Mesendoderm (in vitro differentiated cells): Measurements from ENCODE around the gene UBAC2.

ENCODE experiments used
- DNase-seq: peaks from one replicate; pipeline ENCODE4 v3.0.0; 2013
- H2AK5ac ChIP-seq: 2 replicates; pipeline ENCODE4 v1.6.1; 2013; ENCODE audit warnings: low read length, inconsistent platforms
- H2BK120ac ChIP-seq: 2 replicates; pipeline ENCODE4 v1.6.1; 2013; ENCODE audit warnings: low read depth, mild to moderate bottlenecking, low read length, moderate library complexity, mixed read lengths
- H2BK15ac ChIP-seq: replicated peaks from 2 replicates; pipeline ENCODE4 v1.6.1; 2013; ENCODE audit warnings: low read depth, mild to moderate bottlenecking, moderate library complexity
- H2BK5ac ChIP-seq: 2 replicates; pipeline ENCODE4 v1.6.1; 2013; ENCODE audit warnings: low read length, inconsistent platforms
- H3K18ac ChIP-seq: 2 replicates; pipeline ENCODE4 v1.6.1; 2013; ENCODE audit warnings: mild to moderate bottlenecking, low read length, mixed read lengths
- H3K23ac ChIP-seq: one replicate; pipeline ENCODE4 v1.6.1; 2013; ENCODE audit warnings: low read length
- H3K27ac ChIP-seq: 2 replicates; pipeline ENCODE4 v1.5.1; 2013; ENCODE audit warnings: low read depth, mild to moderate bottlenecking, inconsistent platforms, low read length, moderate library complexity
- H3K27me3 ChIP-seq: 2 replicates; pipeline ENCODE4 v1.6.1; 2013; ENCODE audit warnings: low read length, control low read depth, mild to moderate bottlenecking, inconsistent platforms; ENCODE audit not compliant: insufficient read depth, poor library complexity
- H3K36me3 ChIP-seq: 2 replicates; pipeline ENCODE4 v1.6.1; 2013; ENCODE audit warnings: low read length, inconsistent platforms; ENCODE audit not compliant: control insufficient read depth, insufficient read depth
- H3K4ac ChIP-seq: one replicate; pipeline ENCODE4 v1.6.1; 2013; ENCODE audit warnings: low read depth, mild to moderate bottlenecking, low read length, moderate library complexity
- H3K4me1 ChIP-seq: 2 replicates; pipeline ENCODE4 v1.6.1; 2013; ENCODE audit warnings: low read depth, low read length, inconsistent platforms; ENCODE audit not compliant: control insufficient read depth
- H3K4me2 ChIP-seq: 2 replicates; pipeline ENCODE4 v1.6.1; 2013; ENCODE audit warnings: low read length
- H3K4me3 ChIP-seq: 2 replicates; pipeline ENCODE4 v1.5.1; 2013; ENCODE audit warnings: mild to moderate bottlenecking, low read length
- H3K56ac ChIP-seq: one replicate; pipeline ENCODE4 v1.6.1; 2013; ENCODE audit warnings: low read length
- H3K79me1 ChIP-seq: 2 replicates; pipeline ENCODE4 v1.6.1; 2013; ENCODE audit warnings: low read length, inconsistent platforms
- H3K79me2 ChIP-seq: 2 replicates; pipeline ENCODE4 v1.6.1; 2013; ENCODE audit warnings: mild to moderate bottlenecking, low read length; ENCODE audit not compliant: control insufficient read depth, insufficient read depth
- H3K9ac ChIP-seq: 2 replicates; pipeline ENCODE4 v1.6.1; 2013; ENCODE audit warnings: low read length, inconsistent platforms
- H4K5ac ChIP-seq: one replicate; pipeline ENCODE4 v1.6.1; 2013; ENCODE audit warnings: low read length
- H4K8ac ChIP-seq: one replicate; pipeline ENCODE4 v1.6.1; 2013; ENCODE audit warnings: low read depth, mild to moderate bottlenecking, control low read depth, low read length, moderate library complexity
- WGBS: extraction: QIAGEN DNeasy Blood & Tissue Kit; methylation state at CpG from one replicate; pipeline ENCODE4 v1.1.7; 2013; ENCODE audit warnings: low lambda C conversion rate, missing lambda C conversion rate; ENCODE audit not compliant: insufficient coverage; ENCODE audit errors: extremely low coverage; 5-methylcytosine and 5-hydroxymethylcytosine counted together

The UBAC2 gene

DNA sequence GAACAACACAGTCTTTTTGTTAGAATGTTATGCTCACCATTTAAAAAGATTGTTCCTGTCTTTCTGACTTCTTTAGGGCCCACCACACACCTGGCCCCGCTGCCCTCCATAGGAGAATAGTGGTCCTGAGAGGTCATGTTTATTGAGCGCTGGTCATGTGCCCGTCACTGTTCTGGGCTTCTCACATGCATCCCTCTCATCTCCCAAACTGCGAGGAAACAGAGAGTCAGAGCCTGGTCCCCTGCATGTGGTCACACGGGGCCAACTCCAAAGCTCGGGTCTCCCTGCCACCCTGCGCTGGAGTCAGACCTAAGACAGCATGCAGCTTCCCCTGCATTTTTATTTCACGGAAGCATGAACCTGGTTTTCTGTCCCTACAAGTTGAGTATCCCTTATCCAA, 177.0 kb downstream of the UBAC2 start:
- Histone ChIP-seq H4K8ac (no peak overlapping the region), H3K4me2 (no peak overlapping the region), H2BK120ac (no peak overlapping the region), H3K79me2 (no peaks in the 10 kb centered on the region), H3K9ac (no peak overlapping the region), H2AK5ac (no peak overlapping the region), H3K79me1 (peaks cover 1% of the 10 kb centered on the region), H3K23ac (no peak overlapping the region), H2BK5ac (no peak overlapping the region), H3K4ac (no peak overlapping the region), H3K4me1 (no peaks in the 10 kb centered on the region), H3K56ac (no peak overlapping the region), H4K5ac (no peak overlapping the region), H3K27me3 (no peaks in the 10 kb centered on the region), H3K18ac (no peak overlapping the region), H3K27ac (no peak overlapping the region), H3K4me3 (no peak overlapping the region), H3K36me3 (peaks cover 2% of the 10 kb centered on the region), H2BK15ac (no peak overlapping the region)
- WGBS = no CpG with 5 or more reads among the region's 8 CpGs
- DNase-seq = no peak

DNA sequence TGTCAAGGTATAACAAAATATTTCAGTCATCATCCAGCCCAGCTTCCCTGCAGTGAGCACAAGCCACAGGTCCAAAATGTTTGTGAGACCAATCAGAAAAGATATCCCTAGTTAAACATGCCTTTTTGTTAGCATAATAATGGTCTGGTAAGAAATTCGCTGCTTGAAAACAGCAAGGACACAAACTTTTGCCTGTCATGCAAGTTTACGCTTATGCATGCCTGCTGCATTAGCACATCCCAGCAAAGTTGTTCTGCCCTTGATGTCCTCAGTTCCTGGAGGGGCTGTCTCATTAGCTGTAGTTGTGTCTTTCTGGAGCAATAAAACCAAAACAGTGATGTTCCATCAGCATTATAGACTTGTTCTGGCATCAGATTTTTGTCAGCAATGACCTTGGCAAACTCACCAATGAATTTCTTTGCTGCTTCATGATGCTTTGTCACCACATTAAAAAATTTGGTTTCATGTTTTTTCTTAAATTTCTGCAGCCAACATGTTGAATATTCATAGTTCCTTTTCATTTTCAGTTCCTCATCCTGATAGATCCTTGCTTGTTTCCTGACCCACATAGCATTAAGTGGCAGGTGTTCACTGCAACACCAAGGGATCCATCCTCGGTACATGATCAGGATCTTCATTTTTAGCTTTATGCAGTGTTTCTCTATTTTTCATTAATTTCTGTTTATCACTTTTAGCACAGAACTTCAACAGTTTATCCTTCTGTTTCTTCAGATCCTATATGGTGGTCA, 178.5 kb downstream of the UBAC2 start:
- Histone ChIP-seq H3K79me1 (peaks cover 1% of the 10 kb centered on the region), H2AK5ac (no peak overlapping the region), H3K4me3 (no peak overlapping the region), H2BK5ac (no peak overlapping the region), H4K5ac (no peak overlapping the region), H3K23ac (no peak overlapping the region), H3K4me1 (no peaks in the 10 kb centered on the region), H2BK120ac (no peak overlapping the region), H3K79me2 (no peaks in the 10 kb centered on the region), H3K18ac (no peak overlapping the region), H2BK15ac (no peak overlapping the region), H3K36me3 (peaks cover 2% of the 10 kb centered on the region), H3K4ac (no peak overlapping the region), H3K4me2 (no peak overlapping the region), H3K27ac (no peak overlapping the region), H4K8ac (no peak overlapping the region), H3K27me3 (no peaks in the 10 kb centered on the region), H3K56ac (no peak overlapping the region), H3K9ac (no peak overlapping the region)
- WGBS = no CpG with 5 or more reads among the region's 3 CpGs
- peak; percentile 74 for DNase-seq

DNA sequence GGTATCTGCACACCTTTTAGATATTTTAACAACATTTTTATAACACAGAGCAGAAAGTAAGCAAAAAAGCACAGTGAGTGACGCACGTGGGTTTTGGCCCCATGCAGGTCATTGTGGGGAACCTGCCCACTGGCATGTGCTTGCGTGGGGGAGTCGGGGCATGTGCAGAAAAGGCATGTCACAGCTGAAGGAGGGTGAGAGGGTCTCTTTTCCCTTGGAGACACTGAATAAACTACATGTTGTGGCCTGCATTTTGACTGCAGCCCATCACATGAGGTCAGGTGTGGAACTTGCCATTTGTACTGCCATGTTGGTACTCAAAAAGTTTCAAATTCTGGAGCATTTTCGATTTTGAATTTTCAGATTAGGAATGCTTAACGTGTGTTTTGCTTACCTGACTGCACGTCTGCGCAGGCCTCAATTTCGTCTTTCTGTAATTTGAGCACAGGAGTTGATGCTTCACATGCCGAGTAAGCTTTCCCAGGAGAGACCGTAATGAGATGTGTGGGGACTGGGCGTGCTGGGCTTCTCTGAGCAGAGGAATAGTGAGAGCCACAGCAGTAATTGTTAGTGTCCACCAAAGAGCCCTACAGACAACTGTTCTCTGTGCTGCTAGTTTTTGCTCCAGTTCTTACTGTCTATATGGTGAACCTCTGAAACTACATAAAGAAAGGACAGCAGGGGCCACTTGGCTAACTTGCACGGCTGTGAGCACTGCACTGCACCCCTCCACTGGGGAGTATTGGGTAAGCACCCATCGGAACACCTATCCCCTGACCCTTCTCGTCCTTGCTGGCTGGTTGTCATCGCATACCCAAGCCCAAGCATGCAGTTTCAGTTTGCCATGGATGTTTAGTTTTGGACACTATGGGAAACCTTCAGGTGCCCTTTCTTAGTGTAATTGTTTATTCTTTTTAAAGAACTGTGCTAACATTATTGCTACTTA, 179.5 kb downstream of the UBAC2 start:
- Histone ChIP-seq H2BK15ac (no peak overlapping the region), H3K4ac (no peak overlapping the region), H2BK5ac (no peak overlapping the region), H3K27ac (no peak overlapping the region), H4K5ac (no peak overlapping the region), H2BK120ac (no peak overlapping the region), H3K56ac (no peak overlapping the region), H3K4me2 (no peak overlapping the region), H3K79me1 (peaks cover 1% of the 10 kb centered on the region), H3K18ac (no peak overlapping the region), H3K4me1 (no peaks in the 10 kb centered on the region), H2AK5ac (no peak overlapping the region), H3K27me3 (no peaks in the 10 kb centered on the region), H3K36me3 (peaks cover 2% of the 10 kb centered on the region), H3K79me2 (no peaks in the 10 kb centered on the region), H3K9ac (no peak overlapping the region), H4K8ac (no peak overlapping the region), H3K23ac (no peak overlapping the region), H3K4me3 (no peak overlapping the region)
- no peak for DNase-seq
- WGBS = no CpG with 5 or more reads among the region's 16 CpGs

DNA sequence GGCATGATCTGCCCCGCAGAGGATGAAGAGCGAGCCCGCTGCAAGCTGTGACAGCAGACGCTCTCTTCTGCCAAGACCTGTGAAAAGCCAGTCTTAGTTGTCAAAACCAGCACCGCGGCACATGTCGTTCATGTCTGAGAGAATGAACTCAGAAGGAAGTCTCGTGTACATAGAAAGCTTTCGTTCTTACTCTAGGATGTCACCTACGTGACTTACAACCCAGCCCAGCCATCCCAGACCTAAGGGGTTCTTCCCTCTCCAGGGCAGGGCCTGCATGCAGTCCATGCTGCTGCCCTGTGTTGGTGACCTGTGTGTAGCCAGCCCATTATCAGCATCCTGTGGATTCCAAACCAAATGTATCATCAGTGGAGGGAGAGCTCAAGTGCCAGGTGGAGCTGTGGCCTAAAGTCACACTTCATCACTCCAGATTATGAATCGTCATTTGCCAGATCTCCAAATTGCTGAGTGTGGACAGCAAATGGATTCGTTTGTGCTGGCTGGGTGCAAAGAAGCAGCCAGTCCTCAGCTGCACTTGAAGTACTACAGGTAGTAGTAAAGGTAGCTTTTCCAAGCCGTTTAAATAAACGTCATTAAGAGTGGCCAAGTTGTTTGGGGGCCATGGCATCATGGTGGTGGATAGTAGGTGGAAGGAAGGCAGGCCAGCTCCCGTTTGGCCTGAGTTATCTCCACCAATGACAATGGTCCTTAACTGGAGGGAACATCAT, 180.4 kb downstream of the UBAC2 start:
- Histone ChIP-seq H2BK120ac (no peak overlapping the region), H3K4me2 (no peak overlapping the region), H3K4ac (no peak overlapping the region), H3K79me2 (no peaks in the 10 kb centered on the region), H3K36me3 (peaks cover 2% of the 10 kb centered on the region), H2AK5ac (no peak overlapping the region), H3K4me3 (no peak overlapping the region), H3K4me1 (no peaks in the 10 kb centered on the region), H3K27ac (no peak overlapping the region), H3K79me1 (peaks cover 1% of the 10 kb centered on the region), H3K27me3 (no peaks in the 10 kb centered on the region), H2BK5ac (no peak overlapping the region), H4K8ac (no peak overlapping the region), H3K18ac (no peak overlapping the region), H3K23ac (no peak overlapping the region), H2BK15ac (no peak overlapping the region), H3K56ac (no peak overlapping the region), H4K5ac (no peak overlapping the region), H3K9ac (no peak overlapping the region)
- no peak for DNase-seq
- WGBS = no CpG with 5 or more reads among the region's 15 CpGs

DNA sequence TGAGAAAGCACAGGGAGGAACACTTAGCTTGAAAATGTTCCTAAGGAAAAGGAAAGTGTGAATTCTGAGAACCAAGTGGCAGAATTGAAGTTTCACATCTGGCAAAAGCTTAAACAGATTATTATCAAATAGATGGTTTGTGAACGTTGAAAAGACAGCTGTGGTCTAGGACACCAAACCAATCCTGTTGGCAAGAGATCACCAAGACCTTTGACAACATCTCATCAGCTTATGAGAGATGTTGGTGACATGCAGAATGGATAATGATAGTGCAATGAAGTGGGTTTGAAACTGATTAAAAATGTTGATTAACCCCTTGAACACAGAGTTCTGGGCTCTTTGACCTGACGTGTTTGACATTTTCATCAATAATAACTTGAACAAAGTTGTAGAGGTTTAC, 181.1 kb downstream of the UBAC2 start:
- Histone ChIP-seq H2BK15ac (no peak overlapping the region), H3K27ac (no peak overlapping the region), H3K4me1 (no peaks in the 10 kb centered on the region), H4K5ac (no peak overlapping the region), H2BK120ac (no peak overlapping the region), H3K79me1 (peaks cover 1% of the 10 kb centered on the region), H2AK5ac (no peak overlapping the region), H3K23ac (no peak overlapping the region), H3K56ac (no peak overlapping the region), H3K4me3 (no peak overlapping the region), H3K18ac (no peak overlapping the region), H3K9ac (no peak overlapping the region), H3K27me3 (no peaks in the 10 kb centered on the region), H3K4ac (no peak overlapping the region), H3K79me2 (no peaks in the 10 kb centered on the region), H3K36me3 (peaks cover 2% of the 10 kb centered on the region), H4K8ac (no peak overlapping the region), H3K4me2 (no peak overlapping the region), H2BK5ac (no peak overlapping the region)
- WGBS = no CpG with 5 or more reads among the region's 2 CpGs
- no peak for DNase-seq
